Neural cell (in vitro differentiated cells): Measurements from ENCODE around the gene AGXT2. TPM values are rescaled to one million over a fixed set of nuclear protein-coding genes. Genes with fewer than 3 reads are reported as not detected.

ENCODE experiments used
- H2AFZ ChIP-seq: fragments of 200-600, 300-800 bp; sonication (generic), shearing (Covaris generic); 2 replicates; pipeline ENCODE4 v1.6.0; 2014; ENCODE audit warnings: low read depth, mild to moderate bottlenecking, antibody characterized with exemption, low read length, moderate library complexity
- H3F3A ChIP-seq: fragments of 200-600 bp; shearing (Covaris generic); 2 replicates; pipeline ENCODE4 v1.6.1; 2016; ENCODE audit warnings: mild to moderate bottlenecking, moderate library complexity, mixed read lengths, antibody characterized with exemption, low read length; ENCODE audit not compliant: insufficient read depth, poor library complexity, severe bottlenecking
- H3K27ac ChIP-seq: fragments of 200-600, 300-800 bp; sonication (generic), shearing (Covaris generic); 2 replicates; pipeline ENCODE4 v1.5.1; 2014; ENCODE audit warnings: mild to moderate bottlenecking, low read length, moderate library complexity
- H3K27me3 ChIP-seq: fragments of 300-800, 200-600 bp; sonication (generic), shearing (Covaris generic); 2 replicates; pipeline ENCODE4 v1.6.0; 2014; ENCODE audit warnings: mild to moderate bottlenecking, low read depth, low read length, moderate library complexity; ENCODE audit not compliant: insufficient read depth
- H3K36me3 ChIP-seq: fragments of 300-800, 200-600 bp; sonication (generic), shearing (Covaris generic); 2 replicates; pipeline ENCODE4 v1.5.1; 2014; ENCODE audit warnings: mild to moderate bottlenecking, antibody characterized with exemption, low read length, moderate library complexity; ENCODE audit not compliant: insufficient read depth
- H3K4me2 ChIP-seq: fragments of 300-800, 200-600 bp; sonication (generic), shearing (Covaris generic); 2 replicates; pipeline ENCODE4 v1.6.0; 2014; ENCODE audit warnings: mild to moderate bottlenecking, low read length
- H3K4me3 ChIP-seq: fragments of 300-800, 200-600 bp; sonication (generic), shearing (Covaris generic); 2 replicates; pipeline ENCODE4 v1.5.1; 2014; ENCODE audit warnings: mild to moderate bottlenecking, low read length, moderate library complexity
- H3K79me2 ChIP-seq: fragments of 200-600 bp; shearing (Covaris generic); replicated peaks from 2 replicates; pipeline ENCODE4 v1.6.0; 2014; ENCODE audit warnings: mild to moderate bottlenecking, low read length, moderate library complexity; ENCODE audit not compliant: insufficient read depth
- H3K9ac ChIP-seq: fragments of 300-800, 200-600 bp; sonication (generic), shearing (Covaris generic); 2 replicates; pipeline ENCODE4 v1.6.1; 2016; ENCODE audit warnings: mild to moderate bottlenecking, low read length, mixed read lengths
- H3K9me2 ChIP-seq: fragments of 200-600 bp; shearing (Covaris generic); 2 replicates; pipeline ENCODE4 v1.6.1; 2016; ENCODE audit warnings: mild to moderate bottlenecking, low read length, mixed read lengths; ENCODE audit not compliant: insufficient read depth
- H3K9me3 ChIP-seq: fragments of 200-600, 300-800 bp; sonication (generic), shearing (Covaris generic); 2 replicates; pipeline ENCODE4 v1.6.1; 2016; ENCODE audit warnings: mild to moderate bottlenecking, mixed run types, low read length, moderate library complexity, mixed read lengths
- H4K20me1 ChIP-seq: fragments of 200-600 bp; shearing (Covaris generic); 2 replicates; pipeline ENCODE4 v1.6.1; 2016; ENCODE audit warnings: mild to moderate bottlenecking, mixed run types; ENCODE audit not compliant: insufficient read depth
- EP300 ChIP-seq: fragments of 450-650 bp; conservative IDR thresholded peaks from 2 replicates; pipeline ENCODE4 v1.6.1; 2014; ENCODE audit warnings: antibody characterized with exemption, mild to moderate bottlenecking, moderate library complexity; ENCODE audit not compliant: poor library complexity, severe bottlenecking
- EZH2 ChIP-seq: fragments of 200-600, 300-800 bp; shearing (Covaris generic), sonication (generic); IDR thresholded peaks from 2 replicates; pipeline ENCODE4 v1.6.1; 2014; ENCODE audit warnings: antibody characterized with exemption, low read length, borderline replicate concordance, mild to moderate bottlenecking; ENCODE audit not compliant: insufficient read depth, poor library complexity, severe bottlenecking
- POLR2AphosphoS5 ChIP-seq: IDR thresholded peaks from 2 replicates; pipeline ENCODE4 v1.6.1; 2012
- RAD21 ChIP-seq: fragments of 450-650 bp; conservative IDR thresholded peaks from 2 replicates; pipeline ENCODE4 v1.6.1; 2014; ENCODE audit warnings: antibody characterized with exemption, mild to moderate bottlenecking, moderate library complexity
- SMC3 ChIP-seq: fragments of 450-650 bp; conservative IDR thresholded peaks from 2 replicates; pipeline ENCODE4 v1.6.1; 2014; ENCODE audit warnings: antibody characterized with exemption, mild to moderate bottlenecking, moderate library complexity; ENCODE audit not compliant: poor library complexity
- polyA plus RNA-seq: library from polyadenylated mRNA; depleted of rRNA; stranded (reverse); fragments of >200 nt; gene quantifications from 2 replicates; pipeline ENCODE4 v1.2.3, GENCODE V29; 2014
- TF ChIP-seq, protein P1 (sequence below): IDR thresholded peaks from 2 replicates; pipeline ENCODE4 v1.6.1; 2012; ENCODE audit warnings: borderline replicate concordance
- TF ChIP-seq, protein P2 (sequence below): fragments of 450-650 bp; IDR thresholded peaks from 2 replicates; pipeline ENCODE4 v1.5.1; 2014; ENCODE audit warnings: antibody characterized with exemption, mild to moderate bottlenecking, moderate library complexity; ENCODE audit not compliant: poor library complexity, severe bottlenecking

The AGXT2 gene
- polyA plus RNA-seq, 1 donor from 2014 or later = not detected

DNA sequence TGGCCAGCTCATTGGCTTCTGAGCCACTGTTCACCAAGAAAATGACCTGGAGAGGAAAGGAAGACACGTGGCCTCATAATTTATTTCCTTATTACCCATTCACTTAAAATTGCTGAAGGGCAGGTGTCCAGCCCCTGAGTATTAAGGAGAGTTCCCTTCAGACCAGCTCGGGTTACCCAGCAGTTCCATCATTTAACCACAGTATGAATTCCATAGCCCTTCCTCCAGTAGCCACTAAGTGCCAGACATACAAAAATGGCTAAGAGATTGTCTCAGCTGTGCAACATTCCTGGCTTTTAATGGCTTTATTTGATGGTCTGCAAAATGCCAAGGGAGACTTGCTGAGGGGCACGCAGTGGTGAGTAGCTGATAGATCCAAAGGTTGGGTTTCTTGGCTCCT lies 12.5 kb downstream of the AGXT2 start:
- Histone ChIP-seq H3K79me2 (no peaks in the 10 kb centered on the region), H3K36me3 (no peaks in the 10 kb centered on the region), H3K27me3 (no peaks in the 10 kb centered on the region), H3K9me2 (no peaks in the 10 kb centered on the region), H3F3A (peaks cover 2% of the 10 kb centered on the region), H4K20me1 (no peaks in the 10 kb centered on the region), H3K9ac (no peak overlapping the region), H3K9me3 (no peaks in the 10 kb centered on the region), H3K4me2 (no peak overlapping the region), H3K27ac (no peak overlapping the region), H3K4me3 (no peak overlapping the region), H2AFZ (no peak overlapping the region)
- TF ChIP-seq, protein P1, sequence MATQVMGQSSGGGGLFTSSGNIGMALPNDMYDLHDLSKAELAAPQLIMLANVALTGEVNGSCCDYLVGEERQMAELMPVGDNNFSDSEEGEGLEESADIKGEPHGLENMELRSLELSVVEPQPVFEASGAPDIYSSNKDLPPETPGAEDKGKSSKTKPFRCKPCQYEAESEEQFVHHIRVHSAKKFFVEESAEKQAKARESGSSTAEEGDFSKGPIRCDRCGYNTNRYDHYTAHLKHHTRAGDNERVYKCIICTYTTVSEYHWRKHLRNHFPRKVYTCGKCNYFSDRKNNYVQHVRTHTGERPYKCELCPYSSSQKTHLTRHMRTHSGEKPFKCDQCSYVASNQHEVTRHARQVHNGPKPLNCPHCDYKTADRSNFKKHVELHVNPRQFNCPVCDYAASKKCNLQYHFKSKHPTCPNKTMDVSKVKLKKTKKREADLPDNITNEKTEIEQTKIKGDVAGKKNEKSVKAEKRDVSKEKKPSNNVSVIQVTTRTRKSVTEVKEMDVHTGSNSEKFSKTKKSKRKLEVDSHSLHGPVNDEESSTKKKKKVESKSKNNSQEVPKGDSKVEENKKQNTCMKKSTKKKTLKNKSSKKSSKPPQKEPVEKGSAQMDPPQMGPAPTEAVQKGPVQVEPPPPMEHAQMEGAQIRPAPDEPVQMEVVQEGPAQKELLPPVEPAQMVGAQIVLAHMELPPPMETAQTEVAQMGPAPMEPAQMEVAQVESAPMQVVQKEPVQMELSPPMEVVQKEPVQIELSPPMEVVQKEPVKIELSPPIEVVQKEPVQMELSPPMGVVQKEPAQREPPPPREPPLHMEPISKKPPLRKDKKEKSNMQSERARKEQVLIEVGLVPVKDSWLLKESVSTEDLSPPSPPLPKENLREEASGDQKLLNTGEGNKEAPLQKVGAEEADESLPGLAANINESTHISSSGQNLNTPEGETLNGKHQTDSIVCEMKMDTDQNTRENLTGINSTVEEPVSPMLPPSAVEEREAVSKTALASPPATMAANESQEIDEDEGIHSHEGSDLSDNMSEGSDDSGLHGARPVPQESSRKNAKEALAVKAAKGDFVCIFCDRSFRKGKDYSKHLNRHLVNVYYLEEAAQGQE = no peak
- TF ChIP-seq, protein P2, sequence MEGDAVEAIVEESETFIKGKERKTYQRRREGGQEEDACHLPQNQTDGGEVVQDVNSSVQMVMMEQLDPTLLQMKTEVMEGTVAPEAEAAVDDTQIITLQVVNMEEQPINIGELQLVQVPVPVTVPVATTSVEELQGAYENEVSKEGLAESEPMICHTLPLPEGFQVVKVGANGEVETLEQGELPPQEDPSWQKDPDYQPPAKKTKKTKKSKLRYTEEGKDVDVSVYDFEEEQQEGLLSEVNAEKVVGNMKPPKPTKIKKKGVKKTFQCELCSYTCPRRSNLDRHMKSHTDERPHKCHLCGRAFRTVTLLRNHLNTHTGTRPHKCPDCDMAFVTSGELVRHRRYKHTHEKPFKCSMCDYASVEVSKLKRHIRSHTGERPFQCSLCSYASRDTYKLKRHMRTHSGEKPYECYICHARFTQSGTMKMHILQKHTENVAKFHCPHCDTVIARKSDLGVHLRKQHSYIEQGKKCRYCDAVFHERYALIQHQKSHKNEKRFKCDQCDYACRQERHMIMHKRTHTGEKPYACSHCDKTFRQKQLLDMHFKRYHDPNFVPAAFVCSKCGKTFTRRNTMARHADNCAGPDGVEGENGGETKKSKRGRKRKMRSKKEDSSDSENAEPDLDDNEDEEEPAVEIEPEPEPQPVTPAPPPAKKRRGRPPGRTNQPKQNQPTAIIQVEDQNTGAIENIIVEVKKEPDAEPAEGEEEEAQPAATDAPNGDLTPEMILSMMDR = no peak
- TF ChIP-seq SMC3 = no peak
- TF ChIP-seq EP300 = no peak
- TF ChIP-seq POLR2AphosphoS5 = no peak

DNA sequence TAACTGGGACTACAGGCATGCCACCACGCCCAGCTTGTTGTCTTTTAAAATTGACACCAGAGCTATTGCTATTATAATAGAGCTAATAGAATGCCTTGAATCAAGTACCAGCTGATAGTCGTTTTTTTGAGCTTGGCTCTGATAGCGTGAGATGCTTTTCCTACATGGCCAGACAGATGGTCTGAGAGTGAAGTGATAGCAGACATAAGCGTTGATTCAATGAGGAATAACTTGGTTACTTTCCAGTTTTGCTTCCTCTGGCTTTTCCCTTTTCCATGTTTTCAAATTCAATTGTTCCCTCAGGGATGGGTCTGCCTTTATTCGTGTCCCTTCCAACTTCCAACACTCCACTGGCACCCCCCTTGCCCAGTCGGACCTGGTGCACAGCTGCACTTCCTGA lies 15.4 kb downstream of the AGXT2 start:
- no peaks in the 10 kb centered on the region for H3K27me3 ChIP-seq
- H4K20me1 ChIP-seq = no peaks in the 10 kb centered on the region
- H3K9me3 ChIP-seq = no peaks in the 10 kb centered on the region
- H3K4me2 ChIP-seq = no peak overlapping the region
- H3K36me3 ChIP-seq = no peaks in the 10 kb centered on the region
- H3K79me2 ChIP-seq = no peaks in the 10 kb centered on the region
- no peak for TF ChIP-seq POLR2AphosphoS5
- TF ChIP-seq, protein P1 = no peak
- TF ChIP-seq RAD21 = no peak
- no peak for TF ChIP-seq SMC3
- no peak for TF ChIP-seq EP300
- TF ChIP-seq, protein P2 = no peak
- TF ChIP-seq EZH2 = no peak
- H3K9ac ChIP-seq = no peak overlapping the region
- no peaks in the 10 kb centered on the region for H3F3A ChIP-seq
- no peak overlapping the region for H3K4me3 ChIP-seq
- no peak overlapping the region for H2AFZ ChIP-seq
- no peaks in the 10 kb centered on the region for H3K9me2 ChIP-seq
- no peak overlapping the region for H3K27ac ChIP-seq
